ENCODE measurements around the gene CPM.

The CPM gene

GRCh38 chr12:68957273-68957672 lies 24.3 kb upstream of the CPM start:
- H3K36me3 ChIP-seq (ENCODE audit: control insufficient read depth, insufficient read depth, low read length), result no peaks in the 10 kb centered on the region
- H3K9me3 ChIP-seq (ENCODE audit: control insufficient read depth, low read length), result no peaks in the 10 kb centered on the region
- H3K27me3 ChIP-seq (replicated peaks; ENCODE audit: control insufficient read depth, insufficient read depth, low read length, poor library complexity, severe bottlenecking), result no peaks in the 10 kb centered on the region
- no peak overlapping the region for H3K4me3 ChIP-seq (ENCODE audit: insufficient read depth, low read depth, low read length, poor library complexity, severe bottlenecking)
- no peak overlapping the region for H3K27ac ChIP-seq (ENCODE audit: insufficient read depth, low read length, poor library complexity, severe bottlenecking)
- no peaks in the 10 kb centered on the region for H3K4me1 ChIP-seq (ENCODE audit: control insufficient read depth, insufficient read depth, low read length, poor library complexity, severe bottlenecking)
- no peak for DNase-seq

GRCh38 chr12:68956466-68956865 lies 23.5 kb upstream of the CPM start:
- no peaks in the 10 kb centered on the region for H3K27me3 ChIP-seq (replicated peaks; ENCODE audit: control insufficient read depth, insufficient read depth, low read length, poor library complexity, severe bottlenecking)
- no peak overlapping the region for H3K27ac ChIP-seq (ENCODE audit: insufficient read depth, low read length, poor library complexity, severe bottlenecking)
- no peak overlapping the region for H3K4me3 ChIP-seq (ENCODE audit: insufficient read depth, low read depth, low read length, poor library complexity, severe bottlenecking)
- no peaks in the 10 kb centered on the region for H3K4me1 ChIP-seq (ENCODE audit: control insufficient read depth, insufficient read depth, low read length, poor library complexity, severe bottlenecking)
- DNase-seq, result no peak
- H3K36me3 ChIP-seq (ENCODE audit: control insufficient read depth, insufficient read depth, low read length), result no peaks in the 10 kb centered on the region
- no peaks in the 10 kb centered on the region for H3K9me3 ChIP-seq (ENCODE audit: control insufficient read depth, low read length)

- Histone ChIP-seq H3K9me3 (ENCODE audit: control insufficient read depth, low read length) (no peaks in the 10 kb centered on the region), H3K4me1 (ENCODE audit: control insufficient read depth, insufficient read depth, low read length, poor library complexity, severe bottlenecking) (no peaks in the 10 kb centered on the region), H3K36me3 (ENCODE audit: control insufficient read depth, insufficient read depth, low read length) (no peaks in the 10 kb centered on the region), H3K27ac (ENCODE audit: insufficient read depth, low read length, poor library complexity, severe bottlenecking) (no peak overlapping the region), H3K27me3 (replicated peaks; ENCODE audit: control insufficient read depth, insufficient read depth, low read length, poor library complexity, severe bottlenecking) (no peaks in the 10 kb centered on the region), H3K4me3 (ENCODE audit: insufficient read depth, low read depth, low read length, poor library complexity, severe bottlenecking) (no peak overlapping the region)
- DNase-seq, result no peak
Measured at GRCh38 chr12:68954811-68955210, 21.8 kb upstream of the CPM start.

GRCh38 chr12:68953536-68953935 lies 20.6 kb upstream of the CPM start:
- no peaks in the 10 kb centered on the region for H3K9me3 ChIP-seq (ENCODE audit: control insufficient read depth, low read length)
- no peak overlapping the region for H3K27ac ChIP-seq (ENCODE audit: insufficient read depth, low read length, poor library complexity, severe bottlenecking)
- no peaks in the 10 kb centered on the region for H3K4me1 ChIP-seq (ENCODE audit: control insufficient read depth, insufficient read depth, low read length, poor library complexity, severe bottlenecking)
- H3K4me3 ChIP-seq (ENCODE audit: insufficient read depth, low read depth, low read length, poor library complexity, severe bottlenecking), result no peak overlapping the region
- H3K36me3 ChIP-seq (ENCODE audit: control insufficient read depth, insufficient read depth, low read length), result no peaks in the 10 kb centered on the region
- no peaks in the 10 kb centered on the region for H3K27me3 ChIP-seq (replicated peaks; ENCODE audit: control insufficient read depth, insufficient read depth, low read length, poor library complexity, severe bottlenecking)
- DNase-seq, result no peak

GRCh38 chr12:68951652-68952051 lies 18.7 kb upstream of the CPM start:
- H3K27me3 ChIP-seq (replicated peaks; ENCODE audit: control insufficient read depth, insufficient read depth, low read length, poor library complexity, severe bottlenecking), result no peaks in the 10 kb centered on the region

GRCh38 chr12:68950511-68950910 lies 17.5 kb upstream of the CPM start:
- Histone ChIP-seq H3K4me1 (ENCODE audit: control insufficient read depth, insufficient read depth, low read length, poor library complexity, severe bottlenecking) (no peaks in the 10 kb centered on the region), H3K36me3 (ENCODE audit: control insufficient read depth, insufficient read depth, low read length) (no peaks in the 10 kb centered on the region), H3K9me3 (ENCODE audit: control insufficient read depth, low read length) (no peaks in the 10 kb centered on the region), H3K27me3 (replicated peaks; ENCODE audit: control insufficient read depth, insufficient read depth, low read length, poor library complexity, severe bottlenecking) (no peaks in the 10 kb centered on the region), H3K4me3 (ENCODE audit: insufficient read depth, low read depth, low read length, poor library complexity, severe bottlenecking) (no peak overlapping the region), H3K27ac (ENCODE audit: insufficient read depth, low read length, poor library complexity, severe bottlenecking) (no peak overlapping the region)
- no peak for DNase-seq

More at GRCh38 chr12:68951652-68952051, 18.7 kb upstream of the CPM start:
- no peak overlapping the region for H3K4me3 ChIP-seq (ENCODE audit: insufficient read depth, low read depth, low read length, poor library complexity, severe bottlenecking)
- no peaks in the 10 kb centered on the region for H3K4me1 ChIP-seq (ENCODE audit: control insufficient read depth, insufficient read depth, low read length, poor library complexity, severe bottlenecking)
- no peaks in the 10 kb centered on the region for H3K9me3 ChIP-seq (ENCODE audit: control insufficient read depth, low read length)
- no peak overlapping the region for H3K27ac ChIP-seq (ENCODE audit: insufficient read depth, low read length, poor library complexity, severe bottlenecking)
- no peak for DNase-seq
- H3K36me3 ChIP-seq (ENCODE audit: control insufficient read depth, insufficient read depth, low read length), result no peaks in the 10 kb centered on the region

- Histone ChIP-seq H3K4me1 (ENCODE audit: control insufficient read depth, insufficient read depth, low read length, poor library complexity, severe bottlenecking) (no peaks in the 10 kb centered on the region), H3K4me3 (ENCODE audit: insufficient read depth, low read depth, low read length, poor library complexity, severe bottlenecking) (no peak overlapping the region), H3K27me3 (replicated peaks; ENCODE audit: control insufficient read depth, insufficient read depth, low read length, poor library complexity, severe bottlenecking) (no peaks in the 10 kb centered on the region), H3K36me3 (ENCODE audit: control insufficient read depth, insufficient read depth, low read length) (no peaks in the 10 kb centered on the region), H3K27ac (ENCODE audit: insufficient read depth, low read length, poor library complexity, severe bottlenecking) (no peak overlapping the region), H3K9me3 (ENCODE audit: control insufficient read depth, low read length) (no peaks in the 10 kb centered on the region)
- DNase-seq, result no peak
Measured at GRCh38 chr12:68945255-68945654, 12.3 kb upstream of the CPM start.

- Histone ChIP-seq H3K27me3 (replicated peaks; ENCODE audit: control insufficient read depth, insufficient read depth, low read length, poor library complexity, severe bottlenecking) (no peaks in the 10 kb centered on the region), H3K36me3 (ENCODE audit: control insufficient read depth, insufficient read depth, low read length) (no peaks in the 10 kb centered on the region), H3K9me3 (ENCODE audit: control insufficient read depth, low read length) (no peaks in the 10 kb centered on the region), H3K27ac (ENCODE audit: insufficient read depth, low read length, poor library complexity, severe bottlenecking) (no peak overlapping the region), H3K4me1 (ENCODE audit: control insufficient read depth, insufficient read depth, low read length, poor library complexity, severe bottlenecking) (no peaks in the 10 kb centered on the region), H3K4me3 (ENCODE audit: insufficient read depth, low read depth, low read length, poor library complexity, severe bottlenecking) (no peak overlapping the region)
- no peak for DNase-seq
Measured at GRCh38 chr12:68944296-68945076, 11.5 kb upstream of the CPM start.

GRCh38 chr12:68943848-68944247 lies 10.9 kb upstream of the CPM start:
- Histone ChIP-seq H3K27ac (ENCODE audit: insufficient read depth, low read length, poor library complexity, severe bottlenecking) (no peak overlapping the region), H3K9me3 (ENCODE audit: control insufficient read depth, low read length) (no peaks in the 10 kb centered on the region)

GRCh38 chr12:68940731-68941130 lies 7.8 kb upstream of the CPM start:
- Histone ChIP-seq H3K4me1 (ENCODE audit: control insufficient read depth, insufficient read depth, low read length, poor library complexity, severe bottlenecking) (no peaks in the 10 kb centered on the region), H3K9me3 (ENCODE audit: control insufficient read depth, low read length) (no peaks in the 10 kb centered on the region), H3K4me3 (ENCODE audit: insufficient read depth, low read depth, low read length, poor library complexity, severe bottlenecking) (no peak overlapping the region), H3K27ac (ENCODE audit: insufficient read depth, low read length, poor library complexity, severe bottlenecking) (no peak overlapping the region), H3K27me3 (replicated peaks; ENCODE audit: control insufficient read depth, insufficient read depth, low read length, poor library complexity, severe bottlenecking) (no peaks in the 10 kb centered on the region), H3K36me3 (ENCODE audit: control insufficient read depth, insufficient read depth, low read length) (no peaks in the 10 kb centered on the region)
- no peak for DNase-seq

More at GRCh38 chr12:68943848-68944247, 10.9 kb upstream of the CPM start:
- Histone ChIP-seq H3K4me1 (ENCODE audit: control insufficient read depth, insufficient read depth, low read length, poor library complexity, severe bottlenecking) (no peaks in the 10 kb centered on the region), H3K4me3 (ENCODE audit: insufficient read depth, low read depth, low read length, poor library complexity, severe bottlenecking) (no peak overlapping the region), H3K36me3 (ENCODE audit: control insufficient read depth, insufficient read depth, low read length) (no peaks in the 10 kb centered on the region), H3K27me3 (replicated peaks; ENCODE audit: control insufficient read depth, insufficient read depth, low read length, poor library complexity, severe bottlenecking) (no peaks in the 10 kb centered on the region)
- DNase-seq, result no peak

All from effector memory CD4-positive, alpha-beta T cell (primary cell).